ENCODE results near the gene PRG3.

DNA sequence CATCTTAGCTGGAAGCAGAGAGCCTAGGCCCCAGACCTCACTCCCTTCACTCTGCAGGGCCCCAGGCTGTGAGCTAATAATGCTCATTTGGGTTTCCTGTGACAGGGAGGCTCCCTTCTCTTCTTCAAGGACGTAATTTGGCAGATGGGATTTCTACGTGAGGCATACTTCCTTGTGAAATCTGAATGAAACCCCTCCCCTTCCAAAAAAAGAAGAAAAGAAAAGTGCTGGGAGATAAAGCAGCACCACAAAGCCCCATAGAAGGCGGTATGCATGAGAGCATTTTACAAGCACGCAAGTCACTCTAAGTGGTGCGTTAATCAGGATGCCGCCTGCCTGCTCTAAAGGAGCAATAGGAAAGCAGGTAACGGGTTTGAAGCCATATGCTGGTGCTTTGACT is 37.1 kb downstream of the PRG3 start:
- TF ChIP-seq, protein P1, sequence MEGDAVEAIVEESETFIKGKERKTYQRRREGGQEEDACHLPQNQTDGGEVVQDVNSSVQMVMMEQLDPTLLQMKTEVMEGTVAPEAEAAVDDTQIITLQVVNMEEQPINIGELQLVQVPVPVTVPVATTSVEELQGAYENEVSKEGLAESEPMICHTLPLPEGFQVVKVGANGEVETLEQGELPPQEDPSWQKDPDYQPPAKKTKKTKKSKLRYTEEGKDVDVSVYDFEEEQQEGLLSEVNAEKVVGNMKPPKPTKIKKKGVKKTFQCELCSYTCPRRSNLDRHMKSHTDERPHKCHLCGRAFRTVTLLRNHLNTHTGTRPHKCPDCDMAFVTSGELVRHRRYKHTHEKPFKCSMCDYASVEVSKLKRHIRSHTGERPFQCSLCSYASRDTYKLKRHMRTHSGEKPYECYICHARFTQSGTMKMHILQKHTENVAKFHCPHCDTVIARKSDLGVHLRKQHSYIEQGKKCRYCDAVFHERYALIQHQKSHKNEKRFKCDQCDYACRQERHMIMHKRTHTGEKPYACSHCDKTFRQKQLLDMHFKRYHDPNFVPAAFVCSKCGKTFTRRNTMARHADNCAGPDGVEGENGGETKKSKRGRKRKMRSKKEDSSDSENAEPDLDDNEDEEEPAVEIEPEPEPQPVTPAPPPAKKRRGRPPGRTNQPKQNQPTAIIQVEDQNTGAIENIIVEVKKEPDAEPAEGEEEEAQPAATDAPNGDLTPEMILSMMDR (conservative IDR thresholded peaks at IDR 0.05): no peak
- TF ChIP-seq EZH2 (IDR thresholded peaks at IDR 0.05; ENCODE audit: low read depth): no peak

Measured in PC-9 (cell line).